GM23338 (cell line): ENCODE data around the gene KLK4. TPM values are rescaled to one million over a fixed set of nuclear protein-coding genes. Genes with fewer than 3 reads are reported as not detected.

Source experiments
- ATAC-seq: fragments of 200-7000 bp; cut with Tn5 transposase; 3 replicates; pipeline ENCODE4 v1.9.1; 2020
- DNase-seq: peaks from one replicate; pipeline ENCODE4 v3.0.0-alpha.2; 2015; ENCODE audit warnings: low spot score
- H2AFZ ChIP-seq: fragments of 200-600 bp; sonication (generic); 2 replicates; pipeline ENCODE4 v1.8.0; 2016; ENCODE audit warnings: antibody characterized with exemption, mild to moderate bottlenecking, moderate library complexity
- H3F3A ChIP-seq: fragments of 200-600 bp; sonication (generic); replicated peaks from 2 replicates; pipeline ENCODE4 v1.8.0; 2017; ENCODE audit warnings: antibody characterized with exemption, mixed run types, low read depth
- H3K27ac ChIP-seq: fragments of 200-600 bp; sonication (generic); 2 replicates; pipeline ENCODE4 v1.6.1; 2016; ENCODE audit warnings: low read depth
- H3K27me3 ChIP-seq: fragments of 200-600 bp; sonication (generic); 2 replicates; pipeline ENCODE4 v1.8.0; 2016; ENCODE audit warnings: mild to moderate bottlenecking, mixed run types, moderate library complexity; ENCODE audit not compliant: insufficient read depth
- H3K36me3 ChIP-seq: fragments of 200-600 bp; sonication (generic); 2 replicates; pipeline ENCODE4 v1.8.0; 2016; ENCODE audit warnings: mild to moderate bottlenecking; ENCODE audit not compliant: insufficient read depth
- H3K4me1 ChIP-seq: fragments of 200-600 bp; sonication (generic); 2 replicates; pipeline ENCODE4 v1.8.0; 2016; ENCODE audit warnings: mild to moderate bottlenecking, moderate library complexity; ENCODE audit not compliant: insufficient read depth
- H3K4me2 ChIP-seq: fragments of 200-600 bp; sonication (generic); 2 replicates; pipeline ENCODE4 v1.7.1; 2017; ENCODE audit warnings: mixed run types
- H3K4me3 ChIP-seq: fragments of 200-600 bp; sonication (generic); 2 replicates; pipeline ENCODE4 v1.6.1; 2016; ENCODE audit warnings: mixed run types
- H3K79me2 ChIP-seq: fragments of 200-600 bp; sonication (generic); replicated peaks from 2 replicates; pipeline ENCODE4 v1.8.0; 2017; ENCODE audit warnings: mild to moderate bottlenecking; ENCODE audit not compliant: insufficient read depth
- H3K9me2 ChIP-seq: fragments of 200-600 bp; sonication (generic); 2 replicates; pipeline ENCODE4 v1.8.0; 2017; ENCODE audit not compliant: insufficient read depth
- H4K20me1 ChIP-seq: fragments of 200-600 bp; sonication (generic); replicated peaks from 2 replicates; pipeline ENCODE4 v1.8.0; 2017; ENCODE audit warnings: mild to moderate bottlenecking; ENCODE audit not compliant: insufficient read depth
- H3K27ac Mint-ChIP-seq: 2 replicates; pipeline ENCODE4 v1.8.0; 2020; ENCODE audit warnings: inconsistent platforms, mild to moderate bottlenecking, moderate library complexity, mixed read lengths
- H3K27me3 Mint-ChIP-seq: 3 replicates; pipeline ENCODE4 v1.8.0; 2022; ENCODE audit warnings: low read depth, mild to moderate bottlenecking, moderate library complexity, mixed read lengths, inconsistent platforms; ENCODE audit not compliant: insufficient read depth, poor library complexity
- H3K36me3 Mint-ChIP-seq: 3 replicates; pipeline ENCODE4 v1.8.0; 2021; ENCODE audit warnings: low read depth, mild to moderate bottlenecking, inconsistent platforms, moderate library complexity, mixed read lengths
- H3K4me1 Mint-ChIP-seq: 3 replicates; pipeline ENCODE4 v1.8.0; 2020; ENCODE audit warnings: mild to moderate bottlenecking, inconsistent platforms, mixed read lengths
- H3K4me3 Mint-ChIP-seq: 3 replicates; pipeline ENCODE4 v1.8.0; 2021; ENCODE audit warnings: moderate library complexity, mild to moderate bottlenecking, inconsistent platforms, mixed read lengths
- H3K9me3 Mint-ChIP-seq: 3 replicates; pipeline ENCODE4 v1.8.0; 2020; ENCODE audit warnings: moderate library complexity, mild to moderate bottlenecking, inconsistent platforms, mixed read lengths
- CREB1 ChIP-seq: fragments of 250-450 bp; sonication (Bioruptor Pico); IDR thresholded peaks from 2 replicates; pipeline ENCODE4 v1.5.0; 2020; ENCODE audit warnings: low read depth, mild to moderate bottlenecking, moderate library complexity
- CTCF ChIP-seq, 2 experiments: fragments of 200-600 bp in 1 of 2; sonication (generic) in 1 of 2; conservative IDR thresholded peaks; 2 replicates each; pipeline versions ENCODE4 v1.5.1 to v1.6.1; 2016 to 2017; ENCODE audit warnings: antibody characterized with exemption in 2 of 2, low read depth in 2 of 2, mild to moderate bottlenecking in 2 of 2, moderate library complexity in 1 of 2
- ETS1 ChIP-seq: IDR thresholded peaks from 2 replicates; pipeline ENCODE4 v1.6.1; 2016; ENCODE audit warnings: antibody characterized with exemption
- EZH2 ChIP-seq: fragments of 200-600 bp; sonication (generic); IDR thresholded peaks from one replicate; pipeline ENCODE4 v1.8.0; 2017; ENCODE audit warnings: antibody characterized with exemption, mild to moderate bottlenecking, low read depth; ENCODE audit not compliant: unreplicated experiment
- EZH2phosphoT487 ChIP-seq: fragments of 200-600 bp; sonication (generic); IDR thresholded peaks from one replicate; pipeline ENCODE4 v1.8.1; 2018; ENCODE audit warnings: antibody characterized with exemption; ENCODE audit not compliant: unreplicated experiment
- NANOG ChIP-seq: IDR thresholded peaks from 2 replicates; pipeline ENCODE4 v1.6.1; 2016; ENCODE audit warnings: antibody characterized with exemption, borderline replicate concordance
- POLR2AphosphoS5 ChIP-seq: IDR thresholded peaks from 2 replicates; pipeline ENCODE4 v1.6.1; 2016; ENCODE audit warnings: antibody characterized with exemption, low read depth
- STAT1 ChIP-seq: IDR thresholded peaks from one replicate; pipeline ENCODE4 v1.6.1; 2016; ENCODE audit warnings: antibody characterized with exemption; ENCODE audit not compliant: unreplicated experiment
- ZNF331 ChIP-seq: fragments of 250-450 bp; sonication (Bioruptor Pico); IDR thresholded peaks from 2 replicates; pipeline ENCODE4 v1.5.0; 2020; ENCODE audit warnings: low read depth, mild to moderate bottlenecking, moderate library complexity
- ZNF462 ChIP-seq: fragments of 250-450 bp; sonication (Bioruptor Pico); IDR thresholded peaks from 2 replicates; pipeline ENCODE4 v1.5.0; 2020; ENCODE audit warnings: mild to moderate bottlenecking, moderate library complexity
- polyA plus RNA-seq: library from polyadenylated mRNA; unstranded; fragments of >200 nt; fragmentation: Nextera tagmentation; extraction: Ambion mirVana; gene quantifications from 2 replicates; pipeline ENCODE4 v1.2.1, GENCODE V29; 2016
- total RNA-seq: library from RNA; depleted of rRNA; stranded (reverse); fragments of >200 nt; shearing (Covaris generic); gene quantifications from 2 replicates; pipeline ENCODE4 v1.2.3, GENCODE V29; 2014

The KLK4 gene
- total and polyA plus RNA-seq, 2 experiments from 2014 or later, result 0.76 to 1.8 TPM

- peaks cover 12% of the 10 kb centered on the region for H3K4me1 ChIP-seq
- no peaks in the 10 kb centered on the region for H4K20me1 ChIP-seq
- Mint-ChIP-seq H3K36me3 (peaks cover 37% of the 10 kb centered on the region), H3K27me3 (peaks cover 13% of the 10 kb centered on the region), H3K4me1 (no peaks in the 10 kb centered on the region; the same call in 2 of the 3 replicates), H3K4me3 (no peak overlapping the region), H3K9me3 (peaks cover 89% of the 10 kb centered on the region), H3K27ac (no peak overlapping the region)
- peak; percentile 89 for ATAC-seq
- H3K9me2 ChIP-seq, result no peaks in the 10 kb centered on the region
- peak; percentile 63 for DNase-seq
- no peaks in the 10 kb centered on the region for H3K79me2 ChIP-seq
- H3F3A ChIP-seq, result no peaks in the 10 kb centered on the region
- 0 out of 4 replicates have a peak, but pooled peaks of 1 of the 2 experiments have one; percentile 0 for TF ChIP-seq CTCF (conservative IDR thresholded peaks at IDR 0.05; ENCODE audit: low read depth in 2 of 2)
- TF ChIP-seq EZH2, result no peak
- no peak for TF ChIP-seq ZNF331 (CRISPR knock-in tag)
- no peaks in the 10 kb centered on the region for H3K36me3 ChIP-seq
- H3K4me3 ChIP-seq, result no peak overlapping the region
- peak overlapping the region; percentile 57; the same call in 1 of the 2 replicates for H3K4me2 ChIP-seq
- 0 out of 2 replicates have a peak overlapping the region, but pooled peaks have one; percentile 63 for H2AFZ ChIP-seq
- no peaks in the 10 kb centered on the region for H3K27me3 ChIP-seq
- H3K27ac ChIP-seq, result no peak overlapping the region
Observed at GRCh38 chr19:50858886-50859285, 52.3 kb downstream of the KLK4 start.

- Histone ChIP-seq H3K4me1 (peaks cover 12% of the 10 kb centered on the region), H3K4me2 (no peak overlapping the region), H3K79me2 (no peaks in the 10 kb centered on the region), H3K27me3 (no peaks in the 10 kb centered on the region), H3K27ac (no peak overlapping the region), H3K9me2 (0 out of 2 replicates have a peak, but pooled peaks cover under 1% of the 10 kb centered on the region), H3K4me3 (no peak overlapping the region), H2AFZ (peak overlapping the region; percentile 93), H3F3A (no peaks in the 10 kb centered on the region), H4K20me1 (no peaks in the 10 kb centered on the region), H3K36me3 (no peaks in the 10 kb centered on the region)
- Mint-ChIP-seq H3K36me3 (peaks cover 40% of the 10 kb centered on the region), H3K4me1 (no peaks in the 10 kb centered on the region; the same call in 2 of the 3 replicates), H3K27me3 (peaks cover 13% of the 10 kb centered on the region), H3K27ac (no peak overlapping the region), H3K9me3 (peaks cover 90% of the 10 kb centered on the region), H3K4me3 (no peak overlapping the region)
- ATAC-seq, result no peak
- no peak for DNase-seq
- TF ChIP-seq ZNF331 (CRISPR knock-in tag), result no peak
- TF ChIP-seq CTCF (conservative IDR thresholded peaks at IDR 0.05; ENCODE audit: low read depth in 2 of 2), result no peak
- TF ChIP-seq NANOG, result no peak
- no peak for TF ChIP-seq POLR2AphosphoS5
- no peak for TF ChIP-seq ETS1
- no peak for TF ChIP-seq CREB1 (CRISPR knock-in tag)
- no peak for TF ChIP-seq ZNF462 (CRISPR knock-in tag)
- no peak for TF ChIP-seq EZH2phosphoT487
- no peak for TF ChIP-seq STAT1
Observed at GRCh38 chr19:50857366-50857765, 53.8 kb downstream of the KLK4 start.
